NK-92 (cell line): Measurements from ENCODE around the gene SEMA4C.
A peak's percentile ranks its signal among the peaks of the same experiment; 100 is the strongest.

Experiments used
- DNase-seq: peaks from one replicate; lab custom pipeline; 2025; ENCODE audit not compliant: unreplicated experiment; lab: John Stamatoyannopoulos, UW

Gene SEMA4C

DNA sequence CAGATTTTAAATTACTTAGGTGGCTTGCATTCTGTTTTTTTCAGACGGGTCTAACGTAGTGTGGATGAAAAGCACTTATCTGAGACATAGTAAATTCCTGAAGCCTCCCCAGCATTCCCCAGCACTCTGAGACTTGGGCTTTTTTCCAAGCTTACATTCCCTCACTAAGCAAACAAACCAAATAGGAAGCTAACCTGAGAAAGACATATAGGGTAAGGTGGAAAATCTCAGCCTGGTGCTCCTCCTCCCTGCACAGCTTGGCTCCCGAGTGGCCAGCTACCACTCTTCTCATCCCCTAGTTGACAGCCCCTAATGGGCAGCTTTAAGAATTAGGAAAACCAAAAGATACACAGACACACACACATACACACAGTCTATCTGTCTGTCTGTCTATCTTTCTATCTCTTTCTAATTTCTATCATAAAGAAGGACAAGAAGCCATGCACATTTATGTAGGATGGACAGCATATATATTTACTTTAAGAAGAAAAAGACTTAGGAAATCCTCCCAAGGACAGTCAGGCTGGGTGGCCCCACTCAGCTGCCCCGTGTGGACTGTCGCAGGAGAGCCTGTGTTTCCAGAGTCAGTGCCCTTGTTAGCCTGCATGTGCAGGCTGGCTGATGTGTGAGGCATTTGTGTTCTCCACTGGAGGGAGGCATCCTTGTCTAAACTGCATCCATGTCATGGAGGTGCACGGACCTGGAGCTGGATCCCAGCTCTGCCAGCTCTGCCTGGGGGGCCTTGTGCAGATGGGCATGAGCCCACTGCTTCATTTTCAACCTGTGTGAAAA, 45.6 kb downstream of the SEMA4C start:
- DNase-seq, result no peak

DNA sequence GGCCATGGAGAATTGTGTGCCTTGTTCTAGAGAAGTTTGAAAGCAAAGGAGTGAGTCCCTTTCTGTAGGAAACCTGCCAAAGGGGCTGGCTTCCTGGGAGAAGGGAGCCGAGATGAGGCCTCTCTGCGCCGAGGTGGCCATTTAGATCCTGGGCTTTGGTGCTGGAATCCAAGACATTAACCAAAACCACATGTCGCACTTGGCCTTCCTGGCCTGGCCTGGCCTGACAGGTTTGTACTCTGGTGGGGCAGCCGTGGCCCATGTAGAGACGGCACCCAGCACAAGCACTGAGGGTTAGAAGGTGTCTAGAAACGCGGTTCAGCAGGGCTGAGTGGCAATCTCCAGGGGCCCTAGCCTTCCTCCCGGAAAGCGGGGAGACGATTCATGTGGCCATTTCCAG, 46.7 kb downstream of the SEMA4C start:
- DNase-seq, result no peak

GRCh38 chr2:96822786-96823185, 47.1 kb downstream of the SEMA4C start:
- no peak for DNase-seq

DNA sequence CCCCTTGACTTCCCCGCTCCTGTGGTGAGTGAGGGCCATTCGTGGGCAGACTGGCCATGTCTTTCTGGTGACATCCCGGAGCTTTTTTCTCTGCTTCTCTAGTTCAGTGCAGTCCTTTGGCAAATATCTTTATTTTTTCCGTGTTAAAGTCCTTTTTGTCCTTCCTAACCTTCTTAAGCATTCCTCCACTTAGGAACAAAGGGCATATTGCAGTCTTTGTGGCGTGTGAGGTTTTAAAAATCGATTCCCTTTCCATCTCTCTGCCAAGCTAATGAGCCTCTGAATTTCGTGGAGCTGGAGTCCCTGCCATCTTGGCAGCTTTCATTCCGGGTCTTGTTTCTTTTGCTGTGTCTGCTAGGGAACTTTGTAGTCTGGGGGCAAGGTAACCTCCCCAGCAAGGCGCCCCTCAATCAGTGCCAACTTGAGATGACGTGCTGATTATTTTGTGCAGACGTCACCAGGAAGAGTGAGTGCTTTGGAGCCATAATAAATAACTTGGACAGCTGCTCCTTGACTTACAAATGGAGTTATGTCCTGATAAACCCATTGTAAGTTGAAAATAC, 48.7 kb downstream of the SEMA4C start:
- DNase-seq, result no peak

GRCh38 chr2:96819876-96820511, 49.9 kb downstream of the SEMA4C start:
- DNase-seq, result no peak

DNA sequence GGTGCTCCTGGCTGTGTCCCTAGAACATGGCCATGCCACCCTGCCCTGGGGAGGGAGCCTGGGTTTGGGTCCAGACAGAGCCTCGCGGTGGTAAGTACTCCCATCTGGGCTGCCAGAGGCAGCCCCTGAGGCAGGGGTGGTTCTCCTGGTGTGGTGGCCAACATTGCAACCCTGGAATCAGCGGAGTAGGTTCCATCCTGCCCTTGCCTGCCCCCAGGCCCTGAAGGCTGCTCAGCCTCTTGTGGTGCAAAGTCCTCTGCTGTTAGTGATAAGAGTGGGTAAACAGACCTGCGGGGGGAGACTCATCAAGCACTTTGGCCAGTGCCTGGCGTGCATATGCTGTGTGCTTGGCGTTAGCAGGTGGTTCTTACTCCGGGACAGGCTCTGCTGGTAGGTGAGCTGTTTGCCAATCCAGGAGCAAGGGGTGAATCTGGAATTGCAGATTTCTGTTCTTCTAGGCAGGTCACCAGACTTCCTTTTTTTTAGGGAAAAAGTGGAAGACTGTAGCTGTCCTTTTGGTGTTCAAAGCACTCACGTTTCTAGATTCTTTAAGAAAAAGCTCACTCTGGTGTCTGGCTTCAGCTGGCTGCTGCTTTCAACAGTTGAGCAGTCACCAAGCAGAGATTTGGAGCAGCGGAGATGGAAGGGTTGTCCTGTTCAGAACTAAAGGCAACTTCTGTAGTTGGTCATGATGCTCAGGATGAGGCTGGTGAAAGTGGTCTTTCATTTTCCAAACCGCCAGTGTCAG, 50.6 kb downstream of the SEMA4C start:
- DNase-seq, result no peak

DNA sequence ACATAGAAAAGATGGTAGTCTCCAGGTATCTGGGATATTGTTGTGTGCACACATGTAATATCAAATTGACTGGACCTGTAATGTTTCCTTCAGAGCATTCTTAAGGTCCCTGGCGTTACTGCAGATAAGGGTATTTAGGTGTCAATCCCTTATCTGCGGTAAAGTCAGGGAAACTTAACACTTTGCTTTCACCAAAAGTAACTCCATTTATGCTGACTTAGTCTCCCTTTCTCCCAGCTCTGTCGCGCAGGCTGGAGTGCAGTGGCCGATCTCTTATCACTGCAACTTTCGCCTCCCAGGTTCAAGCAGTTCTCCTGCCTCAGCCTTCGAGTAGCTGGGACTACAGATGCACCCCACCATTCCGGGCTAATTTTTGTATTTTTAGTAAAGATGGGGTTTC, 52.0 kb downstream of the SEMA4C start:
- DNase-seq, result no peak

DNA sequence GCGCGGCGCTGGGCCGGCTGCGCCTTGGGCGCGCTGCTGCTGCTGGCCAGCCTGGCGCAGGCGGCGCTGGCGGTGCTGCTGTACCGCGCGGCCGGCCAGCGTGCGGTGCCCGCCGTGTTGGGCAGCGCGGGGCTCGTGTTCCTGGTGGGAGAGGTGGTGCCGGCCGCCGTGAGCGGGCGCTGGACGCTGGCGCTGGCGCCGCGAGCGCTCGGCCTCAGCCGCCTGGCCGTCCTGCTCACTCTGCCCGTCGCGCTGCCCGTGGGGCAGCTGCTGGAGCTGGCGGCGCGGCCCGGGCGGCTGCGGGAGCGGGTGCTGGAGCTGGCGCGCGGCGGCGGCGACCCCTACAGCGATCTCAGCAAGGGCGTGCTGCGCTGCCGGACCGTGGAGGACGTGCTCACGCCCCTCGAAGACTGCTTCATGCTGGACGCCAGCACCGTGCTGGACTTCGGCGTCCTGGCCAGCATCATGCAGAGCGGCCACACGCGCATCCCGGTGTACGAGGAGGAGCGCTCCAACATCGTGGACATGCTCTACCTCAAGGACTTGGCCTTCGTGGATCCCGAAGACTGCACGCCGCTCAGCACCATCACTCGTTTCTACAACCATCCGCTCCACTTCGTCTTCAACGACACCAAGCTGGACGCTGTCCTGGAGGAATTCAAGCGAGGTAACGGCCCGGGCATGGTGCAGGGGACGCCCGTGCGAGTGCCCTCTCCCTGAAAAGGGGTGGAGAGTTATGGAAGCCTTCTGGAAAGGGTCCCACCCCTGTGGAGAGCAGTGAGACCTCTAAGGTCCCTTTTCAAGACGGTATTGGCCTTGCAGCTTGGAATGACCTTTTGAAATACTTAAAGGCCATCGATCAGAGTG, 52.8 kb downstream of the SEMA4C start:
- DNase-seq, result no peak

DNA sequence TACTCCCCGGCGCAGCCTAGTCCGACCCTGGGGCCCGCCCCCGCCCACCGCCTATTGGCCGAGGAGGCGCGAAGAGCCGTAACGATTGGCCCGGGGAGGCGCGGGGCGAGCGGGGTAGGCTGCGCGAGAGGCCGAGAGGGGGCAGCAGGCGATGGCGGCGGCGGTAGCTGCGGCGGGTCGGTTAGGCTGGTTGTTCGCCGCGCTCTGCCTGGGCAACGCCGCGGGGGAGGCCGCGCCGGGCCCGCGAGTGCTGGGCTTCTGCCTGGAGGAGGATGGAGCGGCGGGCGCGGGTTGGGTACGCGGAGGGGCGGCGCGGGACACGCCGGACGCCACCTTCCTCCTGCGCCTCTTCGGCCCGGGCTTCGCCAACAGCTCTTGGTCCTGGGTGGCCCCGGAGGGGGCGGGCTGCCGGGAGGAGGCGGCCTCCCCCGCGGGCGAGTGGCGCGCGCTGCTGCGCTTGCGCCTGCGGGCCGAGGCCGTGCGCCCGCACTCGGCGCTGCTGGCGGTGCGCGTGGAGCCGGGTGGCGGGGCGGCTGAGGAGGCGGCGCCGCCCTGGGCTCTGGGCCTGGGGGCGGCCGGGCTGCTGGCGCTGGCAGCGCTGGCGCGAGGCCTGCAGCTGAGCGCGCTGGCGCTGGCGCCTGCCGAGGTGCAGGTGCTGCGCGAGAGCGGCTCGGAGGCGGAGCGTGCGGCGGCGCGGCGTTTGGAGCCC, 53.6 kb downstream of the SEMA4C start, which contains the start of gene CNNM3:
Gene CNNM3, plus strand, starts transcription at position 142 of the 709 bp plus-strand sequence. Its CDS starts 10 bp downstream, at position 152.
- DNase-seq, result peak; percentile 11

- DNase-seq, result no peak
Observed at GRCh38 chr2:96815326-96816126, 54.4 kb downstream of the SEMA4C start.

- no peak for DNase-seq
Observed at GRCh38 chr2:96813656-96814055, 56.2 kb downstream of the SEMA4C start.

- no peak for DNase-seq
Observed at GRCh38 chr2:96811917-96812316, 58.0 kb downstream of the SEMA4C start.

- no peak for DNase-seq
Observed at GRCh38 chr2:96810783-96811192, 59.1 kb downstream of the SEMA4C start.

DNA sequence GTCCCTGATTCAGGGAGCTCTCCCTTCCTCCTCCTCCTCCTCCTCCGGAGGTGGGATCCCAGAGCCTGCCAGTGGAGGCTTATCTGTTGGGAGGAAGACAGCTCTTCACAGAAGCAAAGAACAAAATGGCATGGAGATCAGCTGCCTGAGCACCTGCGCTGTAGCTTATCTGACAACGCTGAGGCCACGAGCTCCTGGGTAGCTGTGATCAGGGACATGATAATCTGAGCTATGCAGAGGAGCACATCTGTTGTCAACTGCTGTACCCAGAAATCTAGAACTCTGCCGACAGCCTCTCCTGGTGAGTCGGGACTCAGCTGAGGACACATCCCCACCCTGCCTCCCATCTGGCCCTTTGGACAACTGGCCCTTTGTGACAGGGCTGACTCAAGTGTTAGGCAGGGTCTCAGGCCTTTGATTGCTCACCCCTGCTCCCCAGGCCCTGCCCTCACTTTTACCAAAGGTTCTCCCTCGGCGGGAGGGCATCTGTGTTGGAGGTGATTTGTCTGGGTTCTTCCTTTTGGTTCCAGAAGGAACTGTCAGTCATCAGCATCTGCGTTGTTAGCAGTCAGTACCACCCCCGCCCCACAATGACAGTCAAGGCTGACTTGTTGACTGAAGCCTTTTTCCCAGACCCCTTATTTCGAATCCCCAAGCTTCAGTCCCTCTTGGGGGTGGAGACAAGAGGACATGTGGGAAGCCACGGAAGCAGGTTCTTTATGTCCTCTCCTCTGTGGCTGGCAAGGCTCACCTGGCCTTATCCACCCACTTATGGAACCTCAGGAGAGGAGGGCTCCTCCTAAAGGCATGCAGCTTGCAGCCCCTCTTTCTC, 59.7 kb downstream of the SEMA4C start:
- no peak for DNase-seq
